Stimulated activated naive CD8-positive, alpha-beta T cell treated with anti-CD3 and anti-CD28 coated beads, Interleukin-15, amount 100 ng/mL, for 72 hours (primary cell): ENCODE measurements around the gene MSTO1.
A peak's percentile ranks its signal among the peaks of the same experiment; 100 is the strongest.
"Not testable (repeated sequence)": the region's sequence is repeated elsewhere in the genome, so short reads cannot be mapped to it uniquely, and the experiment has no call there.

ENCODE experiments used
- ATAC-seq: fragments of 150-1000 bp; cut with Tn5 transposase; 2 replicates; pipeline ENCODE4 v1.10.0; 2021; ENCODE audit warnings: mild to moderate bottlenecking, moderate library complexity
- DNase-seq, 2 donors: peaks; one replicate each; pipeline ENCODE4 v3.0.0; 2021 to 2022
- H3K27ac Mint-ChIP-seq, 2 donors: one replicate each; pipeline ENCODE4 v1.8.0; 2022; ENCODE audit warnings: mild to moderate bottlenecking in 2 of 2, mixed read lengths in 2 of 2, moderate library complexity in 2 of 2
- H3K27me3 Mint-ChIP-seq: one replicate; pipeline ENCODE4 v1.8.0; 2022; ENCODE audit warnings: mixed read lengths
- H3K4me1 Mint-ChIP-seq: one replicate; pipeline ENCODE4 v1.8.0; 2022; ENCODE audit warnings: mild to moderate bottlenecking, mixed read lengths
- H3K4me3 Mint-ChIP-seq, 2 donors: one replicate each; pipeline ENCODE4 v1.8.0; 2022; ENCODE audit warnings: mild to moderate bottlenecking in 2 of 2, mixed read lengths in 2 of 2, moderate library complexity in 1 of 2
- H3K9me3 Mint-ChIP-seq, 2 donors: one replicate each; pipeline ENCODE4 v1.8.0; 2022; ENCODE audit warnings: mixed read lengths in 2 of 2

MSTO1 gene

DNA sequence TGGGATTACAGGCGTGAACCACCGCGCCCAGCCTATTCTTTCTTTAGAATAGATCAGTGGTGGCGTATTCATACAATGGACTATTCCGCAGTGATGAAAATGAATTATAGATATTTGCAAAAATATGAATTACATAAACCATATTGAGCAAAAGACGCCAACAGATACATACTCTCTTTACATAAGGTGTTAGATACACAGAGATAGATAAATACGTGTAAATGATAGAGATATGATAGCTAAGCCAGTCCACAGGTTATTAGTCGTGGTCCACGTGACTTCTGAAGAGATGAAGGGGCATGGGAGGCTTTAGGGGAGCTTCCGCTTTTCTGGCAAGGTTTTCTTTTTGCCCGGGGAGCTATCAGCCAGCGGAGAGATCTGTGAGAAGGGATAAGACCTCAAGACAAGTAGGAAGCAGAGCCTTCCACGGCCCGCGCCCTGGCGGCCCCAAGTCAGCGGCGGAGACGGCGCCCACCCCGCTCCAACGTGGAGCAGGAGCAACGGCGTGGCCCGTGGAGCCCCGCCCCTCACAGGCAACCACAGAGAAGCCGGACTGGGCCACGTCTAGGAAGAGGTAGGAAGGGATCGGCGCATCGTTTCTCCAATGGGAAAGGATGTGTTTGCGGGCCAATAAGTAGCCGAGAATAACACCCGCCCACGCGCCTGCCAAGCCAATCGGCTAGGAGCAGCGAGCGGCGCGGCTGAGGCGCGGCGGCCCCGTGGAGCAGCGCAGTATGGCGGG, at the start of gene MSTO1:
Gene MSTO1, plus strand, starts transcription at position 704 of the 742 bp plus-strand sequence. Its CDS starts 31 bp downstream, at position 735.
- Mint-ChIP-seq H3K4me3 (peak within 1 kb of the TSS; percentile 85 to 98), H3K27ac (peak within 1 kb of the TSS; percentile 76 to 99)
- ATAC-seq = peak; percentile 98

DNA sequence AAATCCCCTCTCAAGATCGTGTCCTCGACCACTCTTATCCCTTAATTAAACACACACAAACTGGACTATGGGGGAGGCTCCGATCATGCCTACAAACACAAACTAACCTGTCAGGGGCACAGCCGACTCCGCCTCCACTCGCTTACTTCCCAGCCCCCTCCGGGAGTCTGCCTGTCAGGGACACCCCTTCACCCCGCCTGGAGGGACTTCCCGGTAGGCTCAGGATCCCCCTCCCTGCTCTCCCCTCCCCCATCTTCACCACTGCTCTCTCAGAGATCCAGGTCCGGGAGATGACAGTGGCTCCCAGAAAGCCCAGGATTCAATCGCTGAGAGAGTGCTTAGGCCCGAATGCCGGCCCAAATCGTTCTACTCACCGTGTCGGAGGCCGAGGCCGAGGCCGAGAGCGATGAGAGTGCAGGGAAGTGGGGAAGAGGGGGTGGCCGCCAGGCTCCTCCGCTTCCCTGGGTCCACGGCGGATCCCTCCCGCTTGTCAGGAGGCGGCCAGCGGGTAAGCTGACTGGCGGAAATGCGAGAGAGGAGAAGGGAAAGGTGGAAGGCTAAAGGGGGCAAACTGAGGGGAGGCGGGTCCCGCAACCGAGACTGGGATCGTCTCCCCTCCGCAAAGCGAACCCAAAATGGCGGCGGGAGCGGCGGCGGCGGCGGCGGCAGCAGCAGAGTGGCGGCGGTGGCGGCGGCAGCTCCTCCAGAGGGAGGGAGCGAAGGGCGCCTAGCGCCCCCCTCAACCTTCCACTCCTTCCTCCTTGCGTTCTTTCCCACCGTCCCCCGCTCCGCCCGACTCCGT, 48.0 kb upstream of the MSTO1 start:
- ATAC-seq = peak; percentile 48
- peaks cover 51% of the 10 kb centered on the region for H3K4me1 Mint-ChIP-seq

More for the DNA sequence above, at the start of gene MSTO1:
- Mint-ChIP-seq H3K4me1 (peaks cover 13% of the 10 kb centered on the region), H3K27me3 (no peaks in the 10 kb centered on the region), H3K9me3 (no peaks in the 10 kb centered on the region)
- peak; percentile 95 to 97 for DNase-seq

DNA sequence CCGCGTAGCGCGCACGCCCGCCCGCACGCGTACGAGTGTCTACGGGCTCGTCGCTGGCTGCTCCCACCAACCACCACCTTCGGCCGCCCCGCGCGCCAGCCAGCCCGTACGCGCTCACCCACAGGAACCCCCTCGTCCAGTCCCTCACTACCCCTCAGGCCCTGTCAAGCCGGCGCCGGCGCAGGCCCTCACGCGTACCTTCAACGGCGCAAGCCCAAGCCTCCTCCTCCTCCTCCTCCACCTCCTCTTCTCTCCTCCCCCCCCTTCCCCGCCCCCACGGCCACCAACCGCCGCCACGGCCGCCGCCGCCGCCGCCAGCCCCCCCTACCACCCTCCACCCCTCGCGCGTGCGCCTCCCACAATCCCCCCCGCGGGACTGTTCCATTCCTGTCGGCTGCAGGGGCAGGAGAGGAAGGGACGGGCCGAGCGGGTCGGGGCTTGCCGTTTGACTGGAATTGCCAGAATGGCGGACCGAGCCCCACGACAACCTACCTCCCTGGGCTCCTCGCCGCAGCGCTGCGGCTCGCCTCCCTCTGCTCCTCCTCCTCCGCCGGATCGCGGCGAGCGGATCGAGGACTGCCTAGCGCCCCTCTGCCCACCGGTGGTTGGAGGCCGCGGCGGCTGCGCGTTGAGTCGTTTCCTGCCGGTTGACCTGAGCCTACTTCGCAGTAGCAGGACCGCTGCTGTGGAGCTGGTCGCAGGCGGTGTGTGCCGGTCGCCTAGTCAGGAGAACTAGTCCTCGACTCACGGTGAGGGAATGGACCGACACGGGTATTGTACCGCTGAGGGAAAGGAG, 47.2 kb upstream of the MSTO1 start, which contains the start of gene ASH1L:
Gene ASH1L, minus strand, starts transcription at position 223 of the 796 bp plus-strand sequence. CDS start 41,284 bp downstream, outside the sequence.
- ATAC-seq (peak; percentile 89), DNase-seq (peak; percentile 92 to 93)
- peaks cover 50% of the 10 kb centered on the region for H3K4me1 Mint-ChIP-seq
- H3K4me3 Mint-ChIP-seq = peak within 1 kb of the TSS; percentile 94 to 99
- no peaks in the 10 kb centered on the region for H3K27me3 Mint-ChIP-seq
- H3K9me3 Mint-ChIP-seq = no peaks in the 10 kb centered on the region
- H3K27ac Mint-ChIP-seq = peak within 1 kb of the TSS; percentile 99

More for the DNA sequence above, 48.0 kb upstream of the MSTO1 start:
- H3K27me3 Mint-ChIP-seq, H3K9me3 Mint-ChIP-seq: not testable (repeated sequence)
- peak overlapping the region; percentile 99 for H3K27ac Mint-ChIP-seq
- H3K4me3 Mint-ChIP-seq = peak overlapping the region; percentile 94 to 99
- DNase-seq = peak in 1 of 2 donors; percentile 64

DNA sequence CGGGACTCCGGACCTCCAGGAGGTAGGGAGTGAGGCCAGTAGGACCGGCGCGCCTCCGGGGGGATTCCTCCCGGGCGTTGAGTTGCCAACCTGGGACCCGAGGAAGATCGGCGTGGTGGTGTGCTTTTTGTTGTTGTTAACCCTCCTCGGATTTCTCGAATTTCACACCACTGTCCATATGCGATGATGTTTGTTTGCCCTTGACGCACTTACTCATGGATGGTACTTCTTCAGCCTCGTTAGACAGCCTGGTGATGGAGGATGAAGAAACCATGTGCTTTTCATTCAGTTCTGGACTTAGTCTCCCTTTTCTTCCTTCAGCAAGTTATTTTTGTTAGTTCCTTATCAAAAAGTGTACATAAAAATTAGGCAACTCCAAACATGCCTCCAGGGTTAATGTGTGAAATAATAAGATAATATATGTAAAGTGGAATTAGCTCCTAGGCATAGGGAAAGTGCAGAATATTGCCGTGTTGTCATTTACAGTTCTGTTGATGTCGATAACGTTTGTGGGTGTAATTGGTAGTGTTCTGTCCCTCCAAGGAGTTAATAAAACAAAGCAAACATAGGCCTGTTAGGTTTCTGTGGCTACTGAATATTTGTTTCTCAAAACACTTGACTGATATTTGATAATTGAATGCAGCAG, 46.5 kb upstream of the MSTO1 start:
- H3K9me3 Mint-ChIP-seq, DNase-seq, H3K27me3 Mint-ChIP-seq: not testable (repeated sequence)
- peak overlapping the region; percentile 99 for H3K27ac Mint-ChIP-seq
- H3K4me1 Mint-ChIP-seq = peaks cover 43% of the 10 kb centered on the region
- peak overlapping the region; percentile 94 to 99 for H3K4me3 Mint-ChIP-seq
- ATAC-seq = peak; percentile 33

DNA sequence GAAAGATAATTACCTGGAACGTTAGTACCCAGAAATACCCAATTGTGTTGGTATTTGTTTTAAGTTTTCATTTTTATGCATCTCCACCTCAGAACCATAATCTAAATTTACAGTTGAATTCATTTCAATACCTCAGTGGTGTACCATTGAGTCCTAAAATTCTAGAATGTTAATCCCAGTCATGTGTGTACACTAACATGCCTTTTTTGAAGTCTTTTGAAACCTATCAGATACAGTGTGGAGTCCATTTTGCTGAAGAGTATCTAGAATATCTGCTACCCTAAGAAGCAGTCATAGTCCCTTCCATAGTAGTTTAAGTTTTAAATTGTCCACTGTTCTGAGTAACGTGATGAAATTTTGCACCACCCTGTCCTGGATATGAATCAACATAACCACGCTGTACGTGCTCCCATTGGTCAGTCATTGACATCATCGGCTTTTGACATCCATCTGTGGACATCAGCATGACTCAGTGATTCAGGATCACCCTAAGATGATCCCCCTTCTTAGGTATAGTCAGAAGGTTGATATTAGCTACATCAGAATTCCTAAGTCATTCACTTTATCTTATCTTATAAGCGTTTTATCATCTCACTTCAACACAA, 39.9 kb upstream of the MSTO1 start:
- no peak overlapping the region for H3K27ac Mint-ChIP-seq
- no peaks in the 10 kb centered on the region for H3K9me3 Mint-ChIP-seq
- no peaks in the 10 kb centered on the region for H3K27me3 Mint-ChIP-seq
- ATAC-seq (no peak), DNase-seq (no peak)
- H3K4me3 Mint-ChIP-seq = no peak overlapping the region
- peaks cover 30% of the 10 kb centered on the region for H3K4me1 Mint-ChIP-seq

DNA sequence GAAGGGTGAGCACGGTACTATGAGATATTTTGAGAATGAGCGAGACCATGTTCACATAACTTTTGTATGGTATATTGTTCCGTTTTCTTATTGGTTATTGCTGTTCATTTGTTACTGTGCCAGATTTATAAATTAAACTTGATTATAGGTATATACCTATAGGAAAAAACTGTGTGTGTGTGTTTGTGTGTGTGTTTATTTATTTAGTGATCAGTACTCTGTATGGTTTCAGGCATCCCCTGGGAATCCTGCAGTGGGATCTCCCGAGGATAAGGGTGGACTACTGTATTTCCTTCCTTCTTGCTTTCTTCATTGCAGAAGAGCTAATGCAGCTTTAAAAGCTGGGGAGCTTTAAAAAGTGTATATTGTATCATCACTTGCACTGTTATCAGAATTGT, 39.4 kb upstream of the MSTO1 start:
- H3K4me1 Mint-ChIP-seq = peaks cover 30% of the 10 kb centered on the region
- ATAC-seq (no peak), DNase-seq (no peak)
- no peaks in the 10 kb centered on the region for H3K9me3 Mint-ChIP-seq
- no peaks in the 10 kb centered on the region for H3K27me3 Mint-ChIP-seq
- H3K27ac Mint-ChIP-seq = no peak overlapping the region
- H3K4me3 Mint-ChIP-seq = no peak overlapping the region

DNA sequence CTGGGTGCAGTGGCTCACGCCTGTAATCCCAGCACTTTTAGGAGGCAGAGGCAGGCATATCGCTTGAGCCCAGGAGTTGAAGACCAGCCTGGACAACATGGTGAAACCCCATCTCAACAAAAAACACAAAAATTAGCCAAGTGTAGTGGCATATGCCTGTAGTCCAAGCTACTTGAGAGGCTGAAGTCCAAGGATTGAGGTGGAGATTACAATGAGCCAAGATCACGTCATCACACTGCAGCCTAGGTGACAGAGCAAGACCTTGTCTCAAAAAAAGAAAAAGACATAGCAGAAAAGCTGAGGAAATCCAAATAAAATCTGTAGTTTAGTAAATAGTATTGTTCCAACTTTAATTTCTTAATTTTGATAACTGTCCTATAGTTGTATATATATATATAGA, 35.9 kb upstream of the MSTO1 start:
- Mint-ChIP-seq H3K27me3 (no peaks in the 10 kb centered on the region), H3K4me3 (no peak overlapping the region), H3K27ac (no peak overlapping the region), H3K9me3 (no peaks in the 10 kb centered on the region), H3K4me1 (peaks cover 24% of the 10 kb centered on the region)
- DNase-seq = no peak
- ATAC-seq = no peak

DNA sequence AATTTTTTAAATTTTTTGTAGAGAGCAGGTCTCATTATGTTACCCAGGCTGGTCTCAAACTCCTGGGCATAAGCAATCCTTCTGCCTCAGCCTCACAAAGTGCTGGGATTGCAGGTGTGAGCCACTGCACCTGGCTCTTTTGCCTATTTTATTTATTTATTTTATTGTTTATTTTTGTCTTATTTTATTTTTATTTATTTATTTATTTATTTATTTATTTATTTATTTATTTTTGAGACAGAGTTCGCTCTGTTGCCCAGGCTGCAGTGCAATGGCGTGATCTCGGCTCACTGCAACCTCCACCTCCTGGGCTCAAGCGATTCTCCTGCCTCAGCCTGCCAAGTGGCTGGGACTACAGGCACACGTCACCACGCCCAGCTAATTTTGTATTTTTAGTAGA, 34.4 kb upstream of the MSTO1 start:
- not testable (repeated sequence) for H3K27ac Mint-ChIP-seq, H3K27me3 Mint-ChIP-seq, H3K9me3 Mint-ChIP-seq, DNase-seq, ATAC-seq, H3K4me3 Mint-ChIP-seq
- peaks cover 11% of the 10 kb centered on the region for H3K4me1 Mint-ChIP-seq

DNA sequence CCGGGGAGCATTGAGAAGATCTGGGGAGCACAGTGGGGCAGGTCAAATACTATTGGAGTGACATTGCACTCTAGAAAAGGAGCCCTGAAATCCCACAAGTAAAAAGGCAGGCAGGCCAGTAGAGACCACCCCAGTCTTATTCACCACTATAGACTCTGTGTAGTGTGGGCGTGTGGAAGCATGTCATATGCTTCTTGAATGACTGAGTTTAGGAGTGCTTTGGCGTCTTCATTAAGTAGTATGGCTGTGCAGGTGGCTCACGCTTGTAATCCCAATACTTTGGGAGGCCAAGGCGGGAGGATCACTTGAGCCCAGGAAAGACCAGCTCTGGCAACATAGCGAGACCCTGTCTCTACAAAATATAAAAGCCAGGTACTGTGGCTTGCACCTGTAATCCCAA, 26.2 kb upstream of the MSTO1 start:
- DNase-seq, H3K9me3 Mint-ChIP-seq, H3K4me3 Mint-ChIP-seq, ATAC-seq, H3K4me1 Mint-ChIP-seq, H3K27me3 Mint-ChIP-seq, H3K27ac Mint-ChIP-seq: not testable (repeated sequence)

DNA sequence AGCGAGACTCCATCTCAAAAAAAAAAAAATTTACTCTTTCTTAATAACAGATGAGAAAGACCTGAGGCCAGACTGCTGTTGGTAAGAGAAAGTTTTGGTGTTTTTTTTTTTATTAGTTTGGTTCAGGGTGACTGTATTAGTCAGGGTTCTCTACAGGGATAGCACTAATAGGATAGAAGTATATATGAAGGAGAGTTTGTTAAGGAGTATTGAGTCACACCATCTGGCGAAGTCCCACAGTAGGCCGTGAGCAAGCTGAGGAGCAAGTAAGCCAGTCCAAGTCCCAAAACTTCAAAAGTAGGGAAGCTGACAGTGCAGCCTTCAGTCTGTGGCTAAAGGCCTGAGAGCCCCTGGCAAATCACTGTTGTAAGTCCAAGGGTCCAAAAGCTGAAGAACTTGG, 20.7 kb upstream of the MSTO1 start:
- H3K4me3 Mint-ChIP-seq, DNase-seq, H3K4me1 Mint-ChIP-seq, ATAC-seq, H3K9me3 Mint-ChIP-seq, H3K27me3 Mint-ChIP-seq: not testable (repeated sequence)
- peak overlapping the region in 1 of 2 donors; percentile 80 for H3K27ac Mint-ChIP-seq

DNA sequence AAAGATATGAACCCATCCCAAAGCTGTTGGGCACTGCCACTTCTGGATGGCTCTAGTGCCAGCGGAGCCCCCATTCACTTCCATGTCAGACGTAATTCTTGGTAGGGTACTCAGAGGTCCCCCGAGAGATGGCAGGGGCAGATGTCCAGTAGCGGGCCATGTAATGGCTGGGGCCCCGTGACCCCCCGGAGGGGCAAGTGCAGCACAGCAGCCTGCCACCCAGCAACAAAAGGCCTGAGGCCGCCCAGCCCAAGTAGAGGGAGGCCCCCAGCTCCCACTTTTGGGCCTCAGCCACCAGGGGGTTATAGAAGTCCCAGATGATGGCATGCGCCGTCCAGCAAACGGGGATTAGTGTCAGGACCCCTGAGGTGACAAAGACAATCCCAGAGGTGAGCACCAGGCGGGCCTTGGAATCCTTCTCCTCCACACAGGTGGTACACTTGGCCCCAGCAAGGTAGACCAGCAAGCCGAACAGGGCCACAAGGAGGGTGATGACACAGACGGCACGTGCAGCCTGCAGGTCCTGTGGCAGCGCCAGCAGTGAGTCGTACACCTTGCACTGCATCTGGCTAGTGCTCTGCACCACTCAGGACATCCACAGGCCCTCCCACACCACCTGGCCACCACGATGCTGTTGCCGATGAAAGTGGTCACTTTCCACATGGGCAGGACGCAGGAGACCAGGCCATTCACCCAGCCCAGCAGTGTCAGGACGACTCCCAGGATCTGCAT, 19.3 kb upstream of the MSTO1 start:
- H3K9me3 Mint-ChIP-seq, H3K4me3 Mint-ChIP-seq, DNase-seq, H3K27ac Mint-ChIP-seq, ATAC-seq, H3K27me3 Mint-ChIP-seq, H3K4me1 Mint-ChIP-seq: not testable (repeated sequence)

DNA sequence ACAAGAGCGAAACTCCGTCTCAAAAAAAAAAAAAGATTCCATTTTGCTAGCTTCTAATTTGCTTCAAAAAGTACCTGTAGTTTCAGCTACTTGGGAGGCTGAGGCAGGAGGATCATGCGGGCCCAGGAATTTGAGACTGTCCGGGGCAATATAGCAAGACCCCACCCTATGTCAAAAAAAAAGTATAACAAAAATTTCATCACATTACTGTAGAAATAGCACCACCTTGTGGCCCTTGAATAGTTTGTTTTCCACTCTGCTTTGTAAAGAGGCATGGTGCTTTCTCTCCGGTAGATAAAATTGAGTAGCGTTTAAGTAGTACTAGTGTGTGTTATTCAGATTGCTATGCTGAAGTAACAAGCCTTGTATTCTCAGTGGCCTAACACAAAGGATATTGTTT, 18.2 kb upstream of the MSTO1 start:
- no peaks in the 10 kb centered on the region for H3K27me3 Mint-ChIP-seq
- H3K4me3 Mint-ChIP-seq = no peak overlapping the region
- peaks cover 4% of the 10 kb centered on the region for H3K4me1 Mint-ChIP-seq
- no peaks in the 10 kb centered on the region for H3K9me3 Mint-ChIP-seq
- ATAC-seq (peak; percentile 67), DNase-seq (peak; percentile 19 to 40)
- no peak overlapping the region for H3K27ac Mint-ChIP-seq

DNA sequence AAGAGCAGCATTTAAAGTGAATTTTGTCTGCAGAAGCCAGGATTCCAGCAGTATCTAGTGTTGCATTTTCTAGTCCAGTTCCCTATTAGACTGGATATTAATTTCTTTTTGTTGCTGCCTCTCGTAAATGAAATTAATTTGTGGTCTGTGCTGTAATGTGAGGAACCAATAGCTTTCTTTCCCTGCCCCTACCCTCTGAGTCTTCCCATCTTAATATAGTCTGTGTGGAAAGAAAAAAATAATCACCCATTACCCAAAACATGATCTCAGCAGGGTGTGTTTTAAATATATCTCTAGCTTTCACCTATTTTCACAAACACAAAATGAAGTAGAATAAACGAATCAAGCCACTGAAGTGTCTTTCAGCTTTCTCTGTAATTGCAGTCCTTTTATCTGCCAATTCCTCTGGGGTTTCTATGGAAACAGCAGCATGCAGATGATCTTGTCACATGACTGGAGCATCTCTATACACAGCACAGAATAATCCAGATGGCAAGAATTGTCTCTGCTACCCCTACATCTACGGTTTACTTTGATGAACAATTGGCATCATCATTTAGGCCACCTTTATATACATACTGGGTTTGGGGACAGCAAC, 14.0 kb upstream of the MSTO1 start:
- ATAC-seq, H3K27me3 Mint-ChIP-seq, H3K27ac Mint-ChIP-seq, DNase-seq, H3K9me3 Mint-ChIP-seq, H3K4me3 Mint-ChIP-seq: not testable (repeated sequence)
- peaks cover 17% of the 10 kb centered on the region for H3K4me1 Mint-ChIP-seq

DNA sequence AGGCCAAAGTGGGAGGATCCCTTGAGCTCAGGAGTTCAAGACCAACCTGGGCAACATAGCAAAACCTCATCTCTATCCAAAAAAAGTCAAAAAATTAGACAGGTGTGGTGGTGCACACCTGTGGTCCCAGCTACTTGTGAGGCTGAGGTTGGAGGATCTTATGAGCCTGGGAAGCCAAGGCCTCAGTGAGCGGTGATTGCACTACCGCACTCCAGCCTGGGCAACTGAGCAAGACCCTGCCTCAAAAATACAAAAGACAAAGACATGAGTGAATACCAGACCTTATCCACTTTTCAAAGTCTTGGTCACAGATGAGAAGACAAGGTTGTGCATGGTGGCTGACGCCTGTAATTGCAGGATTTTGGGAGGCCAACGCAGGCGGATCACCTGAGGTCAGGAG, 13.2 kb upstream of the MSTO1 start:
- H3K4me3 Mint-ChIP-seq = no peak overlapping the region
- H3K4me1 Mint-ChIP-seq = peaks cover 16% of the 10 kb centered on the region
- no peak overlapping the region for H3K27ac Mint-ChIP-seq
- H3K9me3 Mint-ChIP-seq = no peaks in the 10 kb centered on the region
- ATAC-seq = no peak
- no peaks in the 10 kb centered on the region for H3K27me3 Mint-ChIP-seq
- DNase-seq = no peak
